WTC11 (cell line): Measurements from ENCODE around the gene DRD4.

Experiments
- CREB1 ChIP-seq: sonication (generic); formaldehyde crosslinking; IDR thresholded peaks from 2 replicates; pipeline ENCODE4 v1.8.0; 2023; ENCODE audit warnings: mild to moderate bottlenecking, missing genetic modification reagents
- FOXK1 ChIP-seq: sonication (generic); formaldehyde crosslinking; IDR thresholded peaks from 2 replicates; pipeline ENCODE4 v1.8.0; 2022; ENCODE audit warnings: mild to moderate bottlenecking, moderate library complexity, missing genetic modification reagents
- TEAD4 ChIP-seq: sonication (generic); formaldehyde crosslinking; IDR thresholded peaks from 2 replicates; pipeline ENCODE4 v1.8.0; 2022; ENCODE audit warnings: mild to moderate bottlenecking, missing genetic modification reagents
- ZNF232 ChIP-seq: sonication (generic); formaldehyde crosslinking; IDR thresholded peaks from 2 replicates; pipeline ENCODE4 v1.8.0; 2022; ENCODE audit warnings: mild to moderate bottlenecking, missing genetic modification reagents
- TF ChIP-seq, protein P1 (sequence below): fragments of 200-600 bp; IDR thresholded peaks from 2 replicates; pipeline ENCODE4 v1.8.0; 2022; ENCODE audit warnings: antibody characterized with exemption

DNA sequence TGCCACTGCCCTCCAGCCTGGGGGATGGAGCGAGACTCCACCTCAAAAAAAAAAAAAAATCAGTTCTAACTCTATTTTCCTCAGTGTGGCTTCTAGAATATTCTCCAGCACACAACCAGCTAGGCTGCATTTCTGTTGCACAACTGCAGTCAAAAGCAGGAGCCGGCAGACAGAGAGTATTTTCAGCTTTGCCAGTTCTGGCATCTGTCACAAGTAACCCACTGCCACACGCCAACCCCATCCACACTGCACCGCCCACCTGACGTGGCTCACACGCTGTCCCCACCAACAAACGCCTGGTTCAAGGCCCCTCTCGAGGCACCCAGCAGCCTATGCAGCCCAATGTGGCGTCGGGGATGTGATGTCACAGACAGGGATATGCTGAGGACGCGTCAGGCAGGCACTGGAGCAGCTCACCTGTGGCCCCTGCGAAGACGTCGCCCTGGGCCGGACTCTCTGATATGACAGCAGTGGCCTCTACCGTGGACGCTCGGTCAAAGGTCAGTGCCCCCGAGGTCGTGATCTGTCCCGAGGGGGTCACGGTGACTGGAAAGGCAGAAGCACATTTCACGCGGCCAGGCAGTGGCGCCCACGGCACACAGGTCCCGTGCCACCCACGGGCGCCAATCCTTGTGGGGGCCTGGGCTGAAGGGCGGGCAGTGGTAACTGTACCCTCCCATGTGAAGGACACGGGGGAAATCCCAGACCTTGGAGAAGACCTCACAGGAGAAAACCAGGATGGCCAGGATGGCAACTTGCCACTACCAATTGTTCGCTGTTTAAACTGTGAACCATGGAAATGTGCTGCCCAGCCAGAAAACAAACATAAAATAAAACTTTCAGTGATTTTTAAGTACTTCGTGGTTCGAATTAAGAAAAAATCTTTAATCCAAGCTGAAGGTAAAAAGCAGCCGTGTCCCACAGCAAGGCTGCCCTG lies 42.5 kb downstream of the DRD4 start:
- TF ChIP-seq, protein P1, sequence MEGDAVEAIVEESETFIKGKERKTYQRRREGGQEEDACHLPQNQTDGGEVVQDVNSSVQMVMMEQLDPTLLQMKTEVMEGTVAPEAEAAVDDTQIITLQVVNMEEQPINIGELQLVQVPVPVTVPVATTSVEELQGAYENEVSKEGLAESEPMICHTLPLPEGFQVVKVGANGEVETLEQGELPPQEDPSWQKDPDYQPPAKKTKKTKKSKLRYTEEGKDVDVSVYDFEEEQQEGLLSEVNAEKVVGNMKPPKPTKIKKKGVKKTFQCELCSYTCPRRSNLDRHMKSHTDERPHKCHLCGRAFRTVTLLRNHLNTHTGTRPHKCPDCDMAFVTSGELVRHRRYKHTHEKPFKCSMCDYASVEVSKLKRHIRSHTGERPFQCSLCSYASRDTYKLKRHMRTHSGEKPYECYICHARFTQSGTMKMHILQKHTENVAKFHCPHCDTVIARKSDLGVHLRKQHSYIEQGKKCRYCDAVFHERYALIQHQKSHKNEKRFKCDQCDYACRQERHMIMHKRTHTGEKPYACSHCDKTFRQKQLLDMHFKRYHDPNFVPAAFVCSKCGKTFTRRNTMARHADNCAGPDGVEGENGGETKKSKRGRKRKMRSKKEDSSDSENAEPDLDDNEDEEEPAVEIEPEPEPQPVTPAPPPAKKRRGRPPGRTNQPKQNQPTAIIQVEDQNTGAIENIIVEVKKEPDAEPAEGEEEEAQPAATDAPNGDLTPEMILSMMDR = no peak
- TF ChIP-seq ZNF232 (CRISPR knock-in tag) (no peak), CREB1 (CRISPR knock-in tag) (no peak), FOXK1 (no peak), TEAD4 (CRISPR knock-in tag) (no peak)
